ENCODE measurements around the gene GASK1B. TPM values are rescaled to one million over a fixed set of nuclear protein-coding genes. Genes with fewer than 3 reads are reported as not detected.

GASK1B gene
- total RNA-seq, 1 experiment from 2014 or later = 3.8 TPM

DNA sequence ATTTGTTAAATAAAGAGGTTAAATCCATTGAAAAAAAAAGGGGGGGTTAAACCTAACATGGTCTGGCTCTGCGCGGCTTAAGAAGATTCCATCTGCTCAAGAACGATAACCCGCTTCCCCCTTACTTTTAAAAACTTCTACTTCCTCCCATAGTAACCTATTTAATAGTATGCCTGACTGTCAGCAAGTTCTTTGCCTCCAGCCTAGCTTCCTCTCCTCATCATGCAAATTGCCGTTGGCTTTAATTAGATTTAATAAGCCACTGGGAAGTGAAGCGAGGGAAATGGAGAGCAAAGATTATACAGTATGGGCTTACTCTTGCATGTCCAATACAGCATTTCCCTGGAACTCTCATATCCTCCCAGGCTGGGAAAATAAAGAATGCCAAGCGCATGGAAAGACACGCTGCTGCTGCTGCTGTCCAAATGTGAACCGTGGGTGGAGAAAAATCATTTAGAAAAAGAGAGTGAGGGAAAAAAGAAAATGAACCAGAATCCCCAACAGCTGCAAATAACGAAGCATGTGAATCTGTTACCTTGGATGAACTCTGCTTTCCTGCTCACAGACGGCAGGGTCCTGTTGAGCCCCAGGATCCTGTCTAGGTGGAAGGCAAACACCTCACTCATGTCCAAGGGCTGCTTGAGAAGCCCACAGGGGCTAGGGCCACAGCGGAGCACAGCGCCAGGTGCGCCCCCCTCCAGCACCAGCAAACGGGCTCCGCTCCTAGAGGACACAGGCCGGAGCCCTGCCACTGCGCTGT, 2.7 kb downstream of the GASK1B start:
- ChIA-PET CTCF (no interaction called here), POLR2A (ENCODE audit: low non-redundant PET) (interaction anchor here (0.6 kb wide), 2 partner anchors 162 to 580 kb away, joined by 3 to 4 read pairs; no protein-coding TSS in a partner anchor)
- H3K9me3 ChIP-seq (ENCODE audit: low read depth, low read length, poor library complexity, severe bottlenecking) = no peaks in the 10 kb centered on the region
- BruUV-seq (replicated peaks) = no TSS peak
- peaks cover 21% of the 10 kb centered on the region for H3K4me1 ChIP-seq (ENCODE audit: insufficient read depth, low read length, poor library complexity, severe bottlenecking)
- peak overlapping the region; percentile 71 for H3K27ac ChIP-seq (ENCODE audit: low read depth, low read length, poor library complexity, severe bottlenecking)
- DNase-seq (ENCODE audit: low spot score) = peak; percentile 69
- peak overlapping the region; percentile 29 for H3K4me3 ChIP-seq (ENCODE audit: low read depth, low read length, poor library complexity, severe bottlenecking)
- TF ChIP-seq EZH2 (IDR thresholded peaks at IDR 0.05; ENCODE audit: borderline replicate concordance, low read depth, low read length, poor library complexity, severe bottlenecking) = no peak
- no peak for TF ChIP-seq CTCF (conservative IDR thresholded peaks at IDR 0.05; ENCODE audit: low read depth, low read length)
- no peaks in the 10 kb centered on the region for H3K27me3 ChIP-seq (replicated peaks; ENCODE audit: insufficient read depth, low read depth, low read length, poor library complexity)
- H3K36me3 ChIP-seq (ENCODE audit: insufficient read depth, low read length, poor library complexity, severe bottlenecking) = no peaks in the 10 kb centered on the region
- intact Hi-C loops (cut with micrococcal nuclease; ENCODE audit: unreplicated experiment) = loop anchor here (5.0 kb wide), 2 partner anchors 953 to 1693 kb away; no protein-coding TSS in a partner anchor

GRCh38 chr4:158169506-158169905, 3.3 kb downstream of the GASK1B start:
- H3K4me1 ChIP-seq (ENCODE audit: insufficient read depth, low read length, poor library complexity, severe bottlenecking) = peaks cover 27% of the 10 kb centered on the region
- no TSS peak for BruUV-seq (replicated peaks)
- no peaks in the 10 kb centered on the region for H3K9me3 ChIP-seq (ENCODE audit: low read depth, low read length, poor library complexity, severe bottlenecking)
- TF ChIP-seq EZH2 (IDR thresholded peaks at IDR 0.05; ENCODE audit: borderline replicate concordance, low read depth, low read length, poor library complexity, severe bottlenecking) = no peak
- TF ChIP-seq CTCF (conservative IDR thresholded peaks at IDR 0.05; ENCODE audit: low read depth, low read length) = no peak
- no peaks in the 10 kb centered on the region for H3K36me3 ChIP-seq (ENCODE audit: insufficient read depth, low read length, poor library complexity, severe bottlenecking)
- peak overlapping the region; percentile 29 for H3K4me3 ChIP-seq (ENCODE audit: low read depth, low read length, poor library complexity, severe bottlenecking)
- intact Hi-C loops (cut with micrococcal nuclease; ENCODE audit: unreplicated experiment) = no loop called here
- no peaks in the 10 kb centered on the region for H3K27me3 ChIP-seq (replicated peaks; ENCODE audit: insufficient read depth, low read depth, low read length, poor library complexity)
- ChIA-PET CTCF (no interaction called here), POLR2A (ENCODE audit: low non-redundant PET) (interaction anchor here (0.6 kb wide), 2 partner anchors 163 to 579 kb away, joined by 3 to 4 read pairs; no protein-coding TSS in a partner anchor)
- DNase-seq (ENCODE audit: low spot score) = no peak
- H3K27ac ChIP-seq (ENCODE audit: low read depth, low read length, poor library complexity, severe bottlenecking) = peak overlapping the region; percentile 71

GRCh38 chr4:158168606-158169005, 4.2 kb downstream of the GASK1B start:
- H3K36me3 ChIP-seq (ENCODE audit: insufficient read depth, low read length, poor library complexity, severe bottlenecking) = no peaks in the 10 kb centered on the region
- no peaks in the 10 kb centered on the region for H3K27me3 ChIP-seq (replicated peaks; ENCODE audit: insufficient read depth, low read depth, low read length, poor library complexity)
- POLR2A ChIA-PET (ENCODE audit: low non-redundant PET) = no interaction called here
- H3K9me3 ChIP-seq (ENCODE audit: low read depth, low read length, poor library complexity, severe bottlenecking) = no peaks in the 10 kb centered on the region
- intact Hi-C loops (cut with micrococcal nuclease; ENCODE audit: unreplicated experiment) = no loop called here
- TF ChIP-seq CTCF (conservative IDR thresholded peaks at IDR 0.05; ENCODE audit: low read depth, low read length) (no peak), EZH2 (IDR thresholded peaks at IDR 0.05; ENCODE audit: borderline replicate concordance, low read depth, low read length, poor library complexity, severe bottlenecking) (no peak)
- H3K27ac ChIP-seq (ENCODE audit: low read depth, low read length, poor library complexity, severe bottlenecking) = no peak overlapping the region
- BruUV-seq (replicated peaks) = no TSS peak
- CTCF ChIA-PET = no interaction called here
- no peak for DNase-seq (ENCODE audit: low spot score)
- no peak overlapping the region for H3K4me3 ChIP-seq (ENCODE audit: low read depth, low read length, poor library complexity, severe bottlenecking)
- peaks cover 29% of the 10 kb centered on the region for H3K4me1 ChIP-seq (ENCODE audit: insufficient read depth, low read length, poor library complexity, severe bottlenecking)

Measured in A673 (cell line).